Liver (tissue), 9 donors: ENCODE results near the gene SH2D7. TPM values are rescaled to one million over a fixed set of nuclear protein-coding genes. Genes with fewer than 3 reads are reported as not detected.

Experiments used
- DNase-seq: peaks from one replicate; pipeline ENCODE4 v3.0.0-alpha.2; 2017; ENCODE audit warnings: low spot score
- H3K27ac ChIP-seq, 2 donors: one replicate each; pipeline ENCODE4 v1.7.0; 2013; ENCODE audit warnings: inconsistent platforms in 2 of 2, low read length in 2 of 2, control low read depth in 1 of 2, low read depth in 1 of 2, mild to moderate bottlenecking in 1 of 2
- H3K27me3 ChIP-seq, 4 donors: one replicate each; pipeline versions ENCODE4 v1.6.1 to v1.7.0; 2013; ENCODE audit warnings: low read length in 3 of 4, inconsistent platforms in 1 of 4, mild to moderate bottlenecking in 1 of 4, moderate library complexity in 1 of 4; ENCODE audit not compliant: control insufficient read depth in 4 of 4, insufficient read depth in 4 of 4
- H3K36me3 ChIP-seq, 4 donors: one replicate each; pipeline versions ENCODE4 v1.6.1 to v1.7.0; 2013; ENCODE audit warnings: low read length in 3 of 4, mild to moderate bottlenecking in 3 of 4, low read depth in 1 of 4, moderate library complexity in 1 of 4; ENCODE audit not compliant: control insufficient read depth in 4 of 4, insufficient read depth in 3 of 4
- H3K4me1 ChIP-seq, 4 donors: one replicate each; pipeline versions ENCODE4 v1.6.1 to v1.7.0; 2013; ENCODE audit warnings: low read length in 3 of 4, mild to moderate bottlenecking in 3 of 4, moderate library complexity in 1 of 4; ENCODE audit not compliant: control insufficient read depth in 4 of 4, insufficient read depth in 4 of 4
- H3K4me3 ChIP-seq, 3 donors: one replicate each; pipeline versions ENCODE4 v1.6.1 to v1.7.0; 2013; ENCODE audit warnings: low read length in 3 of 3, control low read depth in 1 of 3, low read depth in 1 of 3, mild to moderate bottlenecking in 1 of 3
- H3K9ac ChIP-seq, 2 donors: one replicate each; pipeline ENCODE4 v1.7.0; 2013; ENCODE audit warnings: low read length in 2 of 2, mild to moderate bottlenecking in 2 of 2, moderate library complexity in 2 of 2, control low read depth in 1 of 2, low read depth in 1 of 2
- H3K9me3 ChIP-seq, 4 donors: one replicate each; pipeline versions ENCODE4 v1.6.1 to v1.7.0; 2013; ENCODE audit warnings: low read length in 3 of 4; ENCODE audit not compliant: control insufficient read depth in 4 of 4
- ATF3 ChIP-seq: IDR thresholded peaks from 2 replicates; pipeline ENCODE4 v1.6.1; 2016; ENCODE audit warnings: antibody characterized with exemption
- EGR1 ChIP-seq, 2 donors: IDR thresholded peaks; 2 replicates each; pipeline ENCODE4 v1.6.1; 2016 to 2018; ENCODE audit warnings: antibody characterized with exemption in 2 of 2, low read depth in 2 of 2
- FOXA1 ChIP-seq: IDR thresholded peaks from 2 replicates; pipeline ENCODE4 v1.6.1; 2016; ENCODE audit warnings: antibody characterized with exemption
- FOXA2 ChIP-seq: IDR thresholded peaks from 2 replicates; pipeline ENCODE4 v1.6.1; 2016; ENCODE audit warnings: antibody characterized with exemption
- GABPA ChIP-seq, 2 donors: IDR thresholded peaks in 1 of 2; conservative IDR thresholded peaks in 1 of 2; 2 replicates each; pipeline ENCODE4 v1.6.1; 2016; ENCODE audit warnings: antibody characterized with exemption in 2 of 2, mild to moderate bottlenecking in 1 of 2, moderate library complexity in 1 of 2
- HNF4A ChIP-seq, 2 donors: conservative IDR thresholded peaks; 2 replicates each; pipeline ENCODE4 v1.6.1; 2016; ENCODE audit warnings: antibody characterized with exemption in 2 of 2, mild to moderate bottlenecking in 2 of 2
- HNF4G ChIP-seq: IDR thresholded peaks from 2 replicates; pipeline ENCODE4 v1.6.1; 2016; ENCODE audit warnings: antibody characterized with exemption
- JUND ChIP-seq, 2 donors: IDR thresholded peaks; 2 replicates each; pipeline ENCODE4 v1.6.1; 2016; ENCODE audit warnings: antibody characterized with exemption in 2 of 2
- NR2F2 ChIP-seq: IDR thresholded peaks from 2 replicates; pipeline ENCODE4 v1.6.1; 2016; ENCODE audit warnings: antibody characterized with exemption
- RAD21 ChIP-seq, 2 donors: IDR thresholded peaks; 2 replicates each; pipeline ENCODE4 v1.6.1; 2016; ENCODE audit warnings: antibody characterized with exemption in 2 of 2, mild to moderate bottlenecking in 2 of 2
- RXRA ChIP-seq, 2 donors: IDR thresholded peaks; 2 replicates each; pipeline ENCODE4 v1.6.1; 2017 to 2018; ENCODE audit warnings: antibody characterized with exemption in 2 of 2, mild to moderate bottlenecking in 1 of 2
- SP1 ChIP-seq: IDR thresholded peaks from 2 replicates; pipeline ENCODE4 v1.6.1; 2018; ENCODE audit warnings: antibody characterized with exemption, mild to moderate bottlenecking
- TAF1 ChIP-seq: conservative IDR thresholded peaks from 2 replicates; pipeline ENCODE4 v1.6.1; 2016; ENCODE audit warnings: antibody characterized with exemption, mild to moderate bottlenecking
- YY1 ChIP-seq: IDR thresholded peaks from 2 replicates; pipeline ENCODE4 v1.6.1; 2016; ENCODE audit warnings: antibody characterized with exemption, mild to moderate bottlenecking
- WGBS: extraction: QIAGEN DNeasy Blood & Tissue Kit; methylation state at CpG from one replicate; pipeline ENCODE4 v1.1.7; 2013; 5-methylcytosine and 5-hydroxymethylcytosine counted together
- polyA plus RNA-seq, 2 donors: library from polyadenylated mRNA; stranded (reverse) in 1 of 2; unstranded in 1 of 2; fragments of 200-250 nt in 1 of 2; fragments of >200 nt in 1 of 2; fragmentation: Nextera tagmentation in 1 of 2; extraction: Ambion mirVana in 1 of 2; gene quantifications; one replicate each; pipeline versions ENCODE4 v1.2.1 to v1.2.3, GENCODE V29; 2013 to 2015
- total RNA-seq, 2 donors: library from RNA; depleted of rRNA; stranded (reverse); fragments of >200 nt; gene quantifications; one replicate each; pipeline ENCODE4 v1.2.3, GENCODE V29; 2014
- TF ChIP-seq, protein P1 (sequence below): IDR thresholded peaks from 2 replicates; pipeline ENCODE4 v1.6.1; 2016; ENCODE audit warnings: antibody characterized with exemption
- TF ChIP-seq, protein P2 (sequence below): fragments of 150-350 bp; IDR thresholded peaks from 2 replicates; pipeline ENCODE4 v1.5.1; 2017; ENCODE audit warnings: improper control_type of control experiment, low read depth, low read length; ENCODE audit not compliant: missing input control
- TF ChIP-seq, protein P3 (sequence below): IDR thresholded peaks from 2 replicates; pipeline ENCODE4 v1.6.1; 2016; ENCODE audit warnings: antibody characterized with exemption
- TF ChIP-seq, protein P4 (sequence below): IDR thresholded peaks from 2 replicates; pipeline ENCODE4 v1.6.1; 2016; ENCODE audit warnings: antibody characterized with exemption, mild to moderate bottlenecking
- donor health status: healthy.
- donor health status: healthy.
- donor health status: healthy.
- donor health status: healthy.
- donor health status: healthy.

Gene SH2D7
- total and polyA plus RNA-seq, 4 donors: not detected

DNA sequence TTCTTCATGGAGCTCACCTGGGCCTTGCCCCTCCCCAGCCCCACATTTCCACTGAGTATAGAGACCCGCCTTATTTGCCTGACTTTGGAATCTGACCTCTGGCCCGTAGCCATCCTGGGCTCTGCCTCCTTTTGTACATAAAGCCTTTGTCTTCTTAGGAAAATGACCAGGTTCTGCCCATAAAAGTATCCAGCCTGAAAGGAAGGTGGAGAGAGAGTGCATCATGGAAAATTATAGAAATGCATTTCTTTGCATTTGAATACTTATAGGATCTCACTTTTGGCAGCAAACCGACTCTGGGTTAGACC is 3.6 kb upstream of the SH2D7 start (continued):
- peak; percentile 80 for TF ChIP-seq FOXA1
- TF ChIP-seq HNF4A (conservative IDR thresholded peaks at IDR 0.05): peak; percentile 81
- TF ChIP-seq, protein P1, sequence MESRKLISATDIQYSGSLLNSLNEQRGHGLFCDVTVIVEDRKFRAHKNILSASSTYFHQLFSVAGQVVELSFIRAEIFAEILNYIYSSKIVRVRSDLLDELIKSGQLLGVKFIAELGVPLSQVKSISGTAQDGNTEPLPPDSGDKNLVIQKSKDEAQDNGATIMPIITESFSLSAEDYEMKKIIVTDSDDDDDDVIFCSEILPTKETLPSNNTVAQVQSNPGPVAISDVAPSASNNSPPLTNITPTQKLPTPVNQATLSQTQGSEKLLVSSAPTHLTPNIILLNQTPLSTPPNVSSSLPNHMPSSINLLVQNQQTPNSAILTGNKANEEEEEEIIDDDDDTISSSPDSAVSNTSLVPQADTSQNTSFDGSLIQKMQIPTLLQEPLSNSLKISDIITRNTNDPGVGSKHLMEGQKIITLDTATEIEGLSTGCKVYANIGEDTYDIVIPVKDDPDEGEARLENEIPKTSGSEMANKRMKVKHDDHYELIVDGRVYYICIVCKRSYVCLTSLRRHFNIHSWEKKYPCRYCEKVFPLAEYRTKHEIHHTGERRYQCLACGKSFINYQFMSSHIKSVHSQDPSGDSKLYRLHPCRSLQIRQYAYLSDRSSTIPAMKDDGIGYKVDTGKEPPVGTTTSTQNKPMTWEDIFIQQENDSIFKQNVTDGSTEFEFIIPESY: no peak
- peak in 1 of 2 donors; percentile 23 for TF ChIP-seq EGR1 (IDR thresholded peaks at IDR 0.05; ENCODE audit: low read depth in 2 of 2)
- no peak for TF ChIP-seq JUND (IDR thresholded peaks at IDR 0.05)
- TF ChIP-seq NR2F2: no peak
- no peak for TF ChIP-seq ATF3
- TF ChIP-seq RAD21 (IDR thresholded peaks at IDR 0.05): no peak

- no peak overlapping the region for H3K9ac ChIP-seq
- H3K27ac ChIP-seq: no peak overlapping the region
- H3K4me3 ChIP-seq: no peak overlapping the region
- H3K9me3 ChIP-seq: no peaks in the 10 kb centered on the region
- no peaks in the 10 kb centered on the region for H3K36me3 ChIP-seq
- TF ChIP-seq JUND (IDR thresholded peaks at IDR 0.05): no peak
- TF ChIP-seq ATF3: no peak
- TF ChIP-seq GABPA (IDR thresholded peaks at IDR 0.05 in 1 of 2, conservative IDR thresholded peaks at IDR 0.05 in 1 of 2): no peak
- TF ChIP-seq, protein P2, sequence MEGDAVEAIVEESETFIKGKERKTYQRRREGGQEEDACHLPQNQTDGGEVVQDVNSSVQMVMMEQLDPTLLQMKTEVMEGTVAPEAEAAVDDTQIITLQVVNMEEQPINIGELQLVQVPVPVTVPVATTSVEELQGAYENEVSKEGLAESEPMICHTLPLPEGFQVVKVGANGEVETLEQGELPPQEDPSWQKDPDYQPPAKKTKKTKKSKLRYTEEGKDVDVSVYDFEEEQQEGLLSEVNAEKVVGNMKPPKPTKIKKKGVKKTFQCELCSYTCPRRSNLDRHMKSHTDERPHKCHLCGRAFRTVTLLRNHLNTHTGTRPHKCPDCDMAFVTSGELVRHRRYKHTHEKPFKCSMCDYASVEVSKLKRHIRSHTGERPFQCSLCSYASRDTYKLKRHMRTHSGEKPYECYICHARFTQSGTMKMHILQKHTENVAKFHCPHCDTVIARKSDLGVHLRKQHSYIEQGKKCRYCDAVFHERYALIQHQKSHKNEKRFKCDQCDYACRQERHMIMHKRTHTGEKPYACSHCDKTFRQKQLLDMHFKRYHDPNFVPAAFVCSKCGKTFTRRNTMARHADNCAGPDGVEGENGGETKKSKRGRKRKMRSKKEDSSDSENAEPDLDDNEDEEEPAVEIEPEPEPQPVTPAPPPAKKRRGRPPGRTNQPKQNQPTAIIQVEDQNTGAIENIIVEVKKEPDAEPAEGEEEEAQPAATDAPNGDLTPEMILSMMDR: no peak
- TF ChIP-seq YY1: no peak
- TF ChIP-seq HNF4G: no peak
- no peak for TF ChIP-seq RXRA (IDR thresholded peaks at IDR 0.05)
- TF ChIP-seq, protein P1: no peak
- TF ChIP-seq, protein P3, sequence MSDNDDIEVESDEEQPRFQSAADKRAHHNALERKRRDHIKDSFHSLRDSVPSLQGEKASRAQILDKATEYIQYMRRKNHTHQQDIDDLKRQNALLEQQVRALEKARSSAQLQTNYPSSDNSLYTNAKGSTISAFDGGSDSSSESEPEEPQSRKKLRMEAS: no peak
- TF ChIP-seq, protein P4, sequence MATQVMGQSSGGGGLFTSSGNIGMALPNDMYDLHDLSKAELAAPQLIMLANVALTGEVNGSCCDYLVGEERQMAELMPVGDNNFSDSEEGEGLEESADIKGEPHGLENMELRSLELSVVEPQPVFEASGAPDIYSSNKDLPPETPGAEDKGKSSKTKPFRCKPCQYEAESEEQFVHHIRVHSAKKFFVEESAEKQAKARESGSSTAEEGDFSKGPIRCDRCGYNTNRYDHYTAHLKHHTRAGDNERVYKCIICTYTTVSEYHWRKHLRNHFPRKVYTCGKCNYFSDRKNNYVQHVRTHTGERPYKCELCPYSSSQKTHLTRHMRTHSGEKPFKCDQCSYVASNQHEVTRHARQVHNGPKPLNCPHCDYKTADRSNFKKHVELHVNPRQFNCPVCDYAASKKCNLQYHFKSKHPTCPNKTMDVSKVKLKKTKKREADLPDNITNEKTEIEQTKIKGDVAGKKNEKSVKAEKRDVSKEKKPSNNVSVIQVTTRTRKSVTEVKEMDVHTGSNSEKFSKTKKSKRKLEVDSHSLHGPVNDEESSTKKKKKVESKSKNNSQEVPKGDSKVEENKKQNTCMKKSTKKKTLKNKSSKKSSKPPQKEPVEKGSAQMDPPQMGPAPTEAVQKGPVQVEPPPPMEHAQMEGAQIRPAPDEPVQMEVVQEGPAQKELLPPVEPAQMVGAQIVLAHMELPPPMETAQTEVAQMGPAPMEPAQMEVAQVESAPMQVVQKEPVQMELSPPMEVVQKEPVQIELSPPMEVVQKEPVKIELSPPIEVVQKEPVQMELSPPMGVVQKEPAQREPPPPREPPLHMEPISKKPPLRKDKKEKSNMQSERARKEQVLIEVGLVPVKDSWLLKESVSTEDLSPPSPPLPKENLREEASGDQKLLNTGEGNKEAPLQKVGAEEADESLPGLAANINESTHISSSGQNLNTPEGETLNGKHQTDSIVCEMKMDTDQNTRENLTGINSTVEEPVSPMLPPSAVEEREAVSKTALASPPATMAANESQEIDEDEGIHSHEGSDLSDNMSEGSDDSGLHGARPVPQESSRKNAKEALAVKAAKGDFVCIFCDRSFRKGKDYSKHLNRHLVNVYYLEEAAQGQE: no peak
- no peak for TF ChIP-seq NR2F2
- no peak for TF ChIP-seq HNF4A (conservative IDR thresholded peaks at IDR 0.05)
- no peak for TF ChIP-seq SP1
- no peak for TF ChIP-seq RAD21 (IDR thresholded peaks at IDR 0.05)
- TF ChIP-seq EGR1 (IDR thresholded peaks at IDR 0.05; ENCODE audit: low read depth in 2 of 2): no peak
- TF ChIP-seq FOXA1: no peak
- TF ChIP-seq TAF1: no peak
- no peak for TF ChIP-seq FOXA2
- WGBS: 97% methylated on average over 3 of the region's 3 CpGs
- H3K27me3 ChIP-seq: no peaks in the 10 kb centered on the region
- DNase-seq: no peak
- peaks cover 3 to 14% (median 9%) of the 10 kb centered on the region in 4 donors for H3K4me1 ChIP-seq
These were observed 1.8 kb upstream of the SH2D7 start for GRCh38 chr15:78090422-78091063.
